Left lung (tissue), 10 donors: Measurements from ENCODE around the gene OR52B2. TPM values are rescaled to one million over a fixed set of nuclear protein-coding genes. Genes with fewer than 3 reads are reported as not detected.

ENCODE experiments used
- ATAC-seq: fragments of 200-7000 bp; cut with Tn5 transposase; one replicate; pipeline ENCODE4 v1.9.1; 2020; ENCODE audit warnings: moderate library complexity
- DNase-seq, 4 donors: peaks; one replicate each; pipeline ENCODE4 v3.0.0-alpha.2; 2013 to 2020
- H3K27ac ChIP-seq, 2 donors: fragments of 200-600 bp; sonication (generic) in 1 of 2; one replicate each; pipeline versions ENCODE4 v1.5.0 to v1.8.0; 2020 to 2021
- H3K27me3 ChIP-seq, 2 donors: fragments of 200-600 bp; sonication (generic) in 1 of 2; one replicate each; pipeline versions ENCODE4 v1.5.0 to v1.8.0; 2020 to 2021
- H3K36me3 ChIP-seq, 2 donors: fragments of 200-600 bp; sonication (generic) in 1 of 2; one replicate each; pipeline versions ENCODE4 v1.5.0 to v1.8.0; 2020 to 2021
- H3K4me1 ChIP-seq, 2 donors: fragments of 200-600 bp; one replicate each; pipeline ENCODE4 v1.8.0; 2021
- H3K4me3 ChIP-seq, 2 donors: fragments of 200-600 bp; sonication (generic) in 1 of 2; one replicate each; pipeline versions ENCODE4 v1.5.0 to v1.8.0; 2020 to 2021; ENCODE audit warnings: mild to moderate bottlenecking in 1 of 2
- H3K9me3 ChIP-seq, 2 donors: fragments of 200-600 bp; sonication (generic) in 1 of 2; one replicate each; pipeline versions ENCODE4 v1.5.0 to v1.8.0; 2020 to 2021
- intact Hi-C, 2 donors: fragments of 100-400 bp; cut with DNase I; formaldehyde crosslinking; loops; one replicate each; pipeline versions ENCODE4 v1.11.2 to v1.14.2; 2022
- polyA plus RNA-seq, 6 donors: library from polyadenylated mRNA; unstranded; fragments of 120-200 nt; gene quantifications; one replicate each; pipeline ENCODE4 v1.2.1, GENCODE V29; 2013; ENCODE audit not compliant: insufficient read length in 6 of 6
- total RNA-seq, 2 donors: library from RNA; stranded (reverse); fragmentation: NEBNext Ultra II Directional; extraction: Animal tissue kit (Norgen Biotek cat#: 25700); gene quantifications; one replicate each; pipeline ENCODE4 v1.2.1, GENCODE V29; 2021
- TF ChIP-seq, protein P1 (sequence below), 2 donors: fragments of 200-600 bp; sonication (generic) in 1 of 2; IDR thresholded peaks; one replicate each; pipeline versions ENCODE4 v1.5.0 to v1.8.0; 2021; ENCODE audit warnings: antibody characterized with exemption in 2 of 2
- donor health status: DM: no; HTN: yes; CAD: no.
- donor health status: DM: no; HTN: no; CAD: no.

Gene OR52B2
- total and polyA plus RNA-seq, 8 donors, result 0.34 TPM; not detected in 7

DNA sequence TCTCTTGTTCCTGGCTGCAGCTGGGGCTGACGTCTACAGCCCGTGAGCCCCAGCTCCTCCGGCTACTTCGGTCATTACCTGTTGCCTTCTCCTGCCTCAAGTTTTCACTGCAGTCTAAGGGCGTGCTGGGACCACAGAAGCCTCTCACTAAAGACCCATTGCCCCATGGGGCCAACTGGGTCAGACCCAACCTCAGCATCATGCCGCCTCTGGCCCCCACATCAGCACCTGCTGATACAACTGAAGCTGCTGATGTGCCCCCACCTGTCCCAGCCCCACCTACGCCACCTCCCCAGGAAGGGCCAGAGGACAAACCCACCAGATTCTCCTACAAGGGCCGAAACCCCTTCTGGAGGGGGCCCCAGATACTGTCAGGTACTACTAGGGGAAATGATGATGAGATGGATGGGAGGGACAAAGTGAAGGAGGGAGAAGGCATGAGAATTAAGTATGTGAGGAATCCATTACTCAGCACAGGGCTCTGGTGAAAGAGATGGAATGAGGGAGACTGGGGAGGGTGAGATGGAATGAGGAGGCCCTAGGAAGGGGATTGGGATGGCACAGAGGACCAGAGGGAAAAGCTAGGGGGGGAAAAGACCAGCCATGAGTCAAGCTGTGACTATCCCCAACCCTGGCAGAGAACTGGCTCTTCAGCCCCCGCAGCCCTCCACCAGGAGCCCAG lies 40.3 kb upstream of the OR52B2 start:
- intact Hi-C loops, result no loop called here
- no peak for ATAC-seq
- no peaks in the 10 kb centered on the region for H3K27me3 ChIP-seq
- no peak for DNase-seq
- H3K4me3 ChIP-seq, result no peak overlapping the region
- H3K4me1 ChIP-seq, result peaks cover 0 to 8% of the 10 kb centered on the region in 2 donors
- TF ChIP-seq, protein P1, sequence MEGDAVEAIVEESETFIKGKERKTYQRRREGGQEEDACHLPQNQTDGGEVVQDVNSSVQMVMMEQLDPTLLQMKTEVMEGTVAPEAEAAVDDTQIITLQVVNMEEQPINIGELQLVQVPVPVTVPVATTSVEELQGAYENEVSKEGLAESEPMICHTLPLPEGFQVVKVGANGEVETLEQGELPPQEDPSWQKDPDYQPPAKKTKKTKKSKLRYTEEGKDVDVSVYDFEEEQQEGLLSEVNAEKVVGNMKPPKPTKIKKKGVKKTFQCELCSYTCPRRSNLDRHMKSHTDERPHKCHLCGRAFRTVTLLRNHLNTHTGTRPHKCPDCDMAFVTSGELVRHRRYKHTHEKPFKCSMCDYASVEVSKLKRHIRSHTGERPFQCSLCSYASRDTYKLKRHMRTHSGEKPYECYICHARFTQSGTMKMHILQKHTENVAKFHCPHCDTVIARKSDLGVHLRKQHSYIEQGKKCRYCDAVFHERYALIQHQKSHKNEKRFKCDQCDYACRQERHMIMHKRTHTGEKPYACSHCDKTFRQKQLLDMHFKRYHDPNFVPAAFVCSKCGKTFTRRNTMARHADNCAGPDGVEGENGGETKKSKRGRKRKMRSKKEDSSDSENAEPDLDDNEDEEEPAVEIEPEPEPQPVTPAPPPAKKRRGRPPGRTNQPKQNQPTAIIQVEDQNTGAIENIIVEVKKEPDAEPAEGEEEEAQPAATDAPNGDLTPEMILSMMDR (IDR thresholded peaks at IDR 0.05), result no peak
- H3K36me3 ChIP-seq, result peaks cover 0 to 91% of the 10 kb centered on the region in 2 donors
- H3K9me3 ChIP-seq, result no peaks in the 10 kb centered on the region
- H3K27ac ChIP-seq, result no peak overlapping the region

GRCh38 chr11:6209801-6210200 lies 39.7 kb upstream of the OR52B2 start:
- TF ChIP-seq, protein P1 (IDR thresholded peaks at IDR 0.05), result no peak
- DNase-seq (no peak), ATAC-seq (no peak)
- H3K4me1 ChIP-seq, result peaks cover 0 to 13% of the 10 kb centered on the region in 2 donors
- no peaks in the 10 kb centered on the region for H3K27me3 ChIP-seq
- H3K9me3 ChIP-seq, result no peaks in the 10 kb centered on the region
- H3K4me3 ChIP-seq, result no peak overlapping the region
- H3K36me3 ChIP-seq, result peaks cover 0 to 90% of the 10 kb centered on the region in 2 donors
- no peak overlapping the region for H3K27ac ChIP-seq
- intact Hi-C loops, result no loop called here

GRCh38 chr11:6206456-6207180 lies 36.5 kb upstream of the OR52B2 start:
- ATAC-seq, result no peak
- intact Hi-C loops, result no loop called here
- TF ChIP-seq, protein P1 (IDR thresholded peaks at IDR 0.05), result no peak

GRCh38 chr11:6205366-6205765 lies 35.2 kb upstream of the OR52B2 start, which contains the start of gene C11orf42:
TSS of gene C11orf42 (plus strand) at chr11:6205557. CDS start at chr11:6205616, 59 bp downstream.
- Histone ChIP-seq H3K36me3 (peaks cover 0 to 48% of the 10 kb centered on the region in 2 donors), H3K27me3 (no peaks in the 10 kb centered on the region), H3K4me3 (no peak within 1 kb of the TSS), H3K27ac (peak within 1 kb of the TSS in 1 of 2 donors; percentile 95), H3K9me3 (no peaks in the 10 kb centered on the region), H3K4me1 (peaks cover 0 to 54% of the 10 kb centered on the region in 2 donors)
- TF ChIP-seq, protein P1 (IDR thresholded peaks at IDR 0.05), result no peak
- ATAC-seq (no peak), DNase-seq (no peak)
- intact Hi-C loops, result no loop called here

More at GRCh38 chr11:6206456-6207180, 36.5 kb upstream of the OR52B2 start:
- Histone ChIP-seq H3K4me3 (no peak overlapping the region), H3K9me3 (no peaks in the 10 kb centered on the region), H3K4me1 (peaks cover 0 to 43% of the 10 kb centered on the region in 2 donors), H3K27me3 (no peaks in the 10 kb centered on the region), H3K27ac (no peak overlapping the region), H3K36me3 (peaks cover 0 to 60% of the 10 kb centered on the region in 2 donors)
- no peak for DNase-seq

- H3K9me3 ChIP-seq, result no peaks in the 10 kb centered on the region
Measured at GRCh38 chr11:6204706-6205105, 34.6 kb upstream of the OR52B2 start.

More at GRCh38 chr11:6204706-6205105, 34.6 kb upstream of the OR52B2 start:
- TF ChIP-seq, protein P1 (IDR thresholded peaks at IDR 0.05), result no peak
- DNase-seq (no peak), ATAC-seq (peak; percentile 20)
- H3K36me3 ChIP-seq, result peaks cover 0 to 41% of the 10 kb centered on the region in 2 donors
- no peak overlapping the region for H3K4me3 ChIP-seq
- intact Hi-C loops, result no loop called here
- H3K4me1 ChIP-seq, result peaks cover 0 to 61% of the 10 kb centered on the region in 2 donors
- peak overlapping the region in 1 of 2 donors; percentile 95 for H3K27ac ChIP-seq
- no peaks in the 10 kb centered on the region for H3K27me3 ChIP-seq
